Natural killer cell (primary cell): Measurements from ENCODE around the gene RBCK1. TPM values are rescaled to one million over a fixed set of nuclear protein-coding genes. Genes with fewer than 3 reads are reported as not detected.

ENCODE experiments used
- ATAC-seq, 3 donors: fragments of 150-1000 bp in 2 of 3; fragments of 200-7000 bp in 1 of 3; cut with Tn5 transposase; 1 replicate in 1 of 3; 2 replicates in 2 of 3; pipeline ENCODE4 v1.10.0; 2021; ENCODE audit warnings: mild to moderate bottlenecking in 2 of 3, moderate library complexity in 2 of 3
- DNase-seq, 2 donors: peaks; one replicate each; pipeline versions ENCODE4 v3.0.0 to v3.0.0-alpha.2; 2013 to 2021; ENCODE audit warnings: mixed read lengths in 1 of 2
- H3K27ac ChIP-seq: one replicate; pipeline ENCODE4 v1.5.1; 2013; ENCODE audit warnings: mild to moderate bottlenecking, low read length
- H3K27me3 ChIP-seq: one replicate; pipeline ENCODE4 v1.6.1; 2013; ENCODE audit warnings: low read length; ENCODE audit not compliant: control insufficient read depth, insufficient read depth
- H3K36me3 ChIP-seq: one replicate; pipeline ENCODE4 v1.6.1; 2013; ENCODE audit warnings: low read length; ENCODE audit not compliant: control insufficient read depth, insufficient read depth
- H3K4me1 ChIP-seq: one replicate; pipeline ENCODE4 v1.6.1; 2013; ENCODE audit warnings: low read length; ENCODE audit not compliant: control insufficient read depth, insufficient read depth
- H3K4me3 ChIP-seq: one replicate; pipeline ENCODE4 v1.5.1; 2013; ENCODE audit warnings: low read length
- H3K9me3 ChIP-seq: one replicate; pipeline ENCODE4 v1.6.1; 2013; ENCODE audit warnings: low read length; ENCODE audit not compliant: control insufficient read depth, insufficient read depth
- H3K27ac Mint-ChIP-seq, 2 donors: one replicate each; pipeline ENCODE4 v1.8.0; 2022; ENCODE audit warnings: mild to moderate bottlenecking in 2 of 2, mixed read lengths in 2 of 2, moderate library complexity in 1 of 2
- H3K27me3 Mint-ChIP-seq, 2 donors: one replicate each; pipeline ENCODE4 v1.8.0; 2022; ENCODE audit warnings: low read depth in 2 of 2, mixed read lengths in 2 of 2
- H3K36me3 Mint-ChIP-seq: one replicate; pipeline ENCODE4 v1.8.0; 2022; ENCODE audit warnings: mixed read lengths
- H3K4me1 Mint-ChIP-seq, 2 donors: one replicate each; pipeline ENCODE4 v1.8.0; 2022; ENCODE audit warnings: mixed read lengths in 2 of 2
- H3K4me3 Mint-ChIP-seq: one replicate; pipeline ENCODE4 v1.8.0; 2022; ENCODE audit warnings: mild to moderate bottlenecking, moderate library complexity, mixed read lengths
- H3K9me3 Mint-ChIP-seq, 2 donors: one replicate each; pipeline ENCODE4 v1.8.0; 2022; ENCODE audit warnings: mixed read lengths in 2 of 2
- WGBS: methylation state at CpG from one replicate; pipeline ENCODE4 v1.1.7; 2013; ENCODE audit warnings: missing lambda C conversion rate; ENCODE audit not compliant: insufficient coverage; 5-methylcytosine and 5-hydroxymethylcytosine counted together
- intact Hi-C: fragments of 100-400 bp; cut with micrococcal nuclease; formaldehyde crosslinking; loops from one replicate; pipeline ENCODE4 v1.14.2; 2022
- total RNA-seq, 4 donors: library from RNA; stranded (reverse); fragments of 120-200 nt in 1 of 4; gene quantifications; one replicate each; pipeline versions ENCODE4 v1.2.3 to v1.2.4, GENCODE V29; 2013 to 2022
- TF ChIP-seq, protein P1 (sequence below): fragments of 200-600 bp; IDR thresholded peaks from one replicate; pipeline ENCODE4 v1.8.0; 2022; ENCODE audit warnings: antibody characterized with exemption

RBCK1 gene
- total RNA-seq, 3 donors from 2014 or later (not counting 1 experiment from before 2014, with no cell fraction given) = 102 to 131 (median 104) TPM

DNA sequence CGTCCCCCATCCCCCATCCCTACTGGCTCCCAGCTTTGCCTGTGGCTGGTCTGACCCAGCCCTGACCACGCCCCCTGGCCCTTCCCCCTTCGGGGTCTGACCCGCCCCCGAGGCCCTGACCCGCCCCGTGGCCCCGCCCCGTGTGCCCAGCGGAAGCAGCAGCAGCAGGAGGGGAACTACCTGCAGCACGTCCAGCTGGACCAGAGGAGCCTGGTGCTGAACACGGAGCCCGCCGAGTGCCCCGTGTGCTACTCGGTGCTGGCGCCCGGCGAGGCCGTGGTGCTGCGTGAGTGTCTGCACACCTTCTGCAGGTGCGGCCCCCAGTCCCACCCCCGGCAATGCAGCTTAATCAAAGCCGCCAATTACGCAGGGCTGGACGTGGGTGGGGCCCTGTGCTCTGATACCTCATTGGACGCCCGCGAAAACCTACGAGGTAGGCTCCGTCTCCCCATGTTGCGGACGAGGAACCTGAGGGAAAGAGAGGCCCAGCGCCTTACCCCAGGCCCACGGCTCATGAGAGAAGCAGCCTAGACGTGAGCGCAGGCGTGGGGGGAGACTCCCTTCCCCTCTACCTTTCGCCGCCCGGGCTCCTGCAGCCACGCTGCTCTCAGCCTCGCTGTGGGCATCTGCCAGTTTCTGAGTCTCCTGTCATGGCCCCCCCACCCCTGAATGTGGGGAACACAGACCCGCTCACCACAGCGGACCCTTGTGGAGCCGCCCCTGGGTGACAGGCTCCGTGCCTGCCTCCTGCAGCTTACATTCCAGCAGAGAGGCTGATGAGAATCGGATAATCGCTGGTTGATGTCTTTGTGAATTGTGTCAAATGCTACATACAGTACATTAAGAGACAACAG lies 12.8 kb downstream of the RBCK1 start:
- no peaks in the 10 kb centered on the region for H3K9me3 ChIP-seq
- H3K4me3 Mint-ChIP-seq = no peak overlapping the region

DNA sequence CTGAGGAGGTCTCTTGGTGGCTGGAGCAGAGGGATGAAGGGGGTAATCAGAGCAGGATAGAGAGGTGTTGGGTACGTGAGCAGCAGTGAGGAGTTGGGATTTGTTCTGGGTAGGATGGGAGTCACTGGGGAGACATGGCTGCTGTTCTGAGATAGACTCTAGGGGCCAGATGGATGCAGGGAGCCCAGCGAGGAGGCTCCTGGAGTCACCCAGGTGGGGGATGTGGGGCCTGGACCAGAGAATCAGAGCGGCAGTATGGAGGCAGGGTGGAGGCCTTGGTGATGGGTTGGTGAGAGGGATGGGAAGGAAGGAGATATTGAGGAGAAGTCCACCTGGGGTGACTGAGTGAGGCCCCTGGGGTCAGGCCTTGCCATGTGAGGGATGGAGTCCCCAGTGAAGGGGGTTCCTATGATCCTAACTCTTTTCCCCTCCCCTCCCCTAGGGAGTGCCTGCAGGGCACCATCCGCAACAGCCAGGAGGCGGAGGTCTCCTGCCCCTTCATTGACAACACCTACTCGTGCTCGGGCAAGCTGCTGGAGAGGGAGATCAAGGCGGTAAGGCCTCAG lies 13.7 kb downstream of the RBCK1 start:
- WGBS = 97% methylated on average over 8 of the region's 8 CpGs
- no peaks in the 10 kb centered on the region for H3K9me3 ChIP-seq
- ATAC-seq (no peak), DNase-seq (no peak)
- H3K36me3 ChIP-seq = peaks cover 45% of the 10 kb centered on the region
- Mint-ChIP-seq H3K4me1 (peaks cover 11 to 19% of the 10 kb centered on the region in 2 donors), H3K36me3 (no peaks in the 10 kb centered on the region), H3K9me3 (no peaks in the 10 kb centered on the region), H3K4me3 (no peak overlapping the region), H3K27ac (peak overlapping the region; percentile 9 to 50), H3K27me3 (no peaks in the 10 kb centered on the region)
- no peaks in the 10 kb centered on the region for H3K27me3 ChIP-seq
- H3K27ac ChIP-seq = no peak overlapping the region
- no peaks in the 10 kb centered on the region for H3K4me1 ChIP-seq
- TF ChIP-seq, protein P1, sequence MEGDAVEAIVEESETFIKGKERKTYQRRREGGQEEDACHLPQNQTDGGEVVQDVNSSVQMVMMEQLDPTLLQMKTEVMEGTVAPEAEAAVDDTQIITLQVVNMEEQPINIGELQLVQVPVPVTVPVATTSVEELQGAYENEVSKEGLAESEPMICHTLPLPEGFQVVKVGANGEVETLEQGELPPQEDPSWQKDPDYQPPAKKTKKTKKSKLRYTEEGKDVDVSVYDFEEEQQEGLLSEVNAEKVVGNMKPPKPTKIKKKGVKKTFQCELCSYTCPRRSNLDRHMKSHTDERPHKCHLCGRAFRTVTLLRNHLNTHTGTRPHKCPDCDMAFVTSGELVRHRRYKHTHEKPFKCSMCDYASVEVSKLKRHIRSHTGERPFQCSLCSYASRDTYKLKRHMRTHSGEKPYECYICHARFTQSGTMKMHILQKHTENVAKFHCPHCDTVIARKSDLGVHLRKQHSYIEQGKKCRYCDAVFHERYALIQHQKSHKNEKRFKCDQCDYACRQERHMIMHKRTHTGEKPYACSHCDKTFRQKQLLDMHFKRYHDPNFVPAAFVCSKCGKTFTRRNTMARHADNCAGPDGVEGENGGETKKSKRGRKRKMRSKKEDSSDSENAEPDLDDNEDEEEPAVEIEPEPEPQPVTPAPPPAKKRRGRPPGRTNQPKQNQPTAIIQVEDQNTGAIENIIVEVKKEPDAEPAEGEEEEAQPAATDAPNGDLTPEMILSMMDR = no peak
- H3K4me3 ChIP-seq = no peak overlapping the region
- intact Hi-C loops = no loop called here

More for the DNA sequence above, 12.8 kb downstream of the RBCK1 start:
- Mint-ChIP-seq H3K27ac (peak overlapping the region; percentile 9 to 50), H3K27me3 (no peaks in the 10 kb centered on the region), H3K36me3 (no peaks in the 10 kb centered on the region), H3K4me1 (peaks cover 10 to 24% of the 10 kb centered on the region in 2 donors), H3K9me3 (no peaks in the 10 kb centered on the region)
- no peak overlapping the region for H3K4me3 ChIP-seq
- H3K27ac ChIP-seq = no peak overlapping the region
- H3K4me1 ChIP-seq = no peaks in the 10 kb centered on the region
- ATAC-seq (no peak), DNase-seq (no peak)
- WGBS = 92% methylated on average over 48 of the region's 49 CpGs
- H3K27me3 ChIP-seq = no peaks in the 10 kb centered on the region
- TF ChIP-seq, protein P1 = no peak
- intact Hi-C loops = no loop called here
- H3K36me3 ChIP-seq = peaks cover 47% of the 10 kb centered on the region

DNA sequence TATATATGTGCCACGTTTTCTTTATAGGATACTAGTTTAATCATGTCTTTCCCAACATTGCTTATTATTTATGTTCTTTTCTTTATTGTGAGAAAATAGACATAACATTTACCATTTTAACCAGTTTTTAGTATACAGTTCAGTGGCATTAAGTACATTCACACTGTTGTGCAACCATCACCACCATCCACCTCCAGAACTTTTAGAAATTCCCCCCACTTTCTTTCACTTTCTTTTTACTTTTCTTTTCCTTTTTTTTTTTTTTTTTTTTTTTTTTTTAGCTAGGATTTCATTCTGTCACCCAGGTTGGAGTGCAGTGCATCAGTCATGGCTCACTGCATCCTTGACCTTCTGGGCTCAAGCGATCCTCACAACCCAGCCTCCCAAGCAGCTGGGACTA lies 18.5 kb downstream of the RBCK1 start:
- Mint-ChIP-seq H3K36me3 (no peaks in the 10 kb centered on the region), H3K27me3 (no peaks in the 10 kb centered on the region), H3K27ac (no peak overlapping the region), H3K4me1 (peaks cover 6 to 13% of the 10 kb centered on the region in 2 donors), H3K4me3 (no peak overlapping the region), H3K9me3 (no peaks in the 10 kb centered on the region)
- no peak for ATAC-seq
- Histone ChIP-seq H3K4me3 (no peak overlapping the region), H3K36me3 (peaks cover 62% of the 10 kb centered on the region), H3K4me1 (no peaks in the 10 kb centered on the region), H3K9me3 (no peaks in the 10 kb centered on the region), H3K27me3 (no peaks in the 10 kb centered on the region), H3K27ac (no peak overlapping the region)
- 100% methylated on average over 1 of the region's 2 CpGs for WGBS
- no peak for DNase-seq
- intact Hi-C loops = no loop called here
- TF ChIP-seq, protein P1 = no peak
